ENCODE results near the gene GJB3.
"Not testable (repeated sequence)": the region's sequence is repeated elsewhere in the genome, so short reads cannot be mapped to it uniquely, and the experiment has no call there.

The GJB3 gene

DNA sequence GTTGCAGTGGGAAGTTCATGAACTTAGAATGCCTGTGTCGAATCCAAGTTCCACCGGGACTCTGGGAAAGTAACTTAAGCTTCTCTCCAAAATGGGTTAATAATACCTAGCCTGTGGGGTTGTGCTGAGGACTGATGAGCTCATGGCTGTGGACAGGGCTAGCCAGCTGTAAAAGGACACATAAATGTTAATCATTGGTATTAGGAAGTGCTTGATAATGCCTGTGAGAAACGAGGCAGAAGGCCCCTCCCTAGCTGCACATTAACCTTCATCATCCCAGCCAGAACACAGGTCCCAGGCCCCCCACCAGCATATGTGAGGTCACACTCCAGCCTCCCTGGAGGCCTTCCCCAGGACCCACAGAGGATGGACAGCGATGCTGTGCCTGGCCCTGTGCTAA is 22.3 kb upstream of the GJB3 start:
- Histone ChIP-seq H3K4me3 (no peak overlapping the region), H3K27ac (peak overlapping the region in 3 of 21 experiments; percentile 12 to 51 (median 16))

DNA sequence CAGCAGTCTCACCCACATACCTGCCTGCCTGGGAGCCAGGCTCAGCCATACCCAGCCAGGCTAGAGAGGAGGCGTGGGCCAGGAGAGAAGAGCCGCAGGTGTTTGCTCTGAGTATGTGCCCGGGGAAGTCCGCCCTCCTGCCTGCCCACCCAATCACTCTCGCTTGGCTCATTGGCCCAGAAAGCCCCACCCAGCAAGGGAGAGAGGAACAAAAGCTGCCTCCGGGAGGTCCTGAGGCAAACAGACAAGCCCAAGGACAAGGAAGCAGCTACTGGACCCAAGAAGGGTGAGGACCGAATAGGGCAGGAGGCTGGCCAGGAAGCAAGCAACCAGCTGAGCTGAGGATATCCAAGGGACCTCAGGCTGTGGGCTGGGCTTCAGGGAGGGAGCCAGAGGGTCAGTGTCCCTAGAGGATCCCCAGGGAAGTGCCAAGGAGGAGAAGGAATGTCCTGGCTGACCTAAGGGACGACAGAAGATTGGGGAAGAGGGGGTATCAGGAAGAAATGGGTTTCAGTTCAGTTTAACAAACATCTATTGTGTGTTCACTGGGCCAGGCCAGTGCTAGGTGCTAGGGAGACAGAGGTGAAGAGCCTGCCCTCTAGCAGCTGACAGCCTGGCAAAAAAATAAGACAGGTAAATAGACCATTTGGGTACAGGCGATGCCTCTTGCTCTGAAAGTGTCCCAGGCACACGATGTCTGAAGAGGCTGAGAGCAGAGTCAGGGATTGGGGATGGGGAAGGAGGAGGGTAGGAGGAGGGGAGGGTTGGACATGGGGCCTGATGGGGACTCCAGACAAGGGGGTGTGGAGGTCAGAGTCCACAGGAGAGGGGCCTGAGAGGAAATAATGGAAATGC is 21.3 kb upstream of the GJB3 start, which contains the start of gene GJB4:
GJB4 (plus strand) TSS at position 238 of the 855 bp plus-strand sequence. CDS start 1,515 bp downstream, outside the sequence.
- Histone ChIP-seq H3K27ac (peak within 1 kb of the TSS in 6 of 21 experiments; percentile 12 to 63 (median 46)), H3K4me3 (no peak within 1 kb of the TSS)

- Histone ChIP-seq H3K27ac (no peak overlapping the region), H3K4me3 (no peak overlapping the region)
Observed at GRCh38 chr1:34761176-34761761, 19.7 kb upstream of the GJB3 start.

- Histone ChIP-seq H3K27ac (peak overlapping the region in 1 of 21 experiments; percentile 38), H3K4me3 (no peak overlapping the region)
Observed at GRCh38 chr1:34761776-34762307, 19.2 kb upstream of the GJB3 start.

- Histone ChIP-seq H3K27ac (peak overlapping the region in 1 of 21 experiments; percentile 1), H3K4me3 (no peak overlapping the region)
Observed at GRCh38 chr1:34762474-34763141, 18.4 kb upstream of the GJB3 start.

DNA sequence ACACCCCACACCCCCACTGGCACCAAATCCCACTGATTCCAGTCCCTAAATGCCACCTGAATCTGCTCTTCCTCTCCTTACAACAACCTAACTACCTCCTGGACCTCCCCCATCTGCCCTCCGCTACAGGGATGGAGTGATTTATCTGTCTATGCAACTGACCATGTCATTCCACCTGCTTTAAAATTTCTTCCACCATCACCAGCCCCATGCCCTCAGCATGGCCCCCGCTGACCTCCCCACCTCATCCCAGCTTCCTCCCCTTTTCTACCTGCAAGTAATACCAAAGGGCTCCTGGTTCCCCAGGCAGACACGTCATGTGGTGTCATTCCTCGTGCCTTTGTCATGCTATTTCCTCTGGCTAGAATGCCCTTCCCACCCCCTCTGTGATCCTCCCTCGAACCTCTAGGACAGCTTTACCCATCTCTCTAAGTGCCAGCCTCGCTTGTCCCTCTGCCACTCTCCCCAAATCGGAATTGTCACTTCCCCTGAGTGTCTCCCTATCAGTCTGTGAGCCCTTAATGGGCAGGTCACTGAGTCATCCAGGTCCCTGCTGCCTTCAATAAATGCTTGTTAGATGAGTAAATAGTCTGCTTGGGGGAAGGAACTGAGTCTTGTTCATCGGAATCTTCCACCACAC is 17.8 kb upstream of the GJB3 start:
- H3K27ac ChIP-seq: peak overlapping the region in 3 of 21 experiments; percentile 34 to 57 (median 47)

GRCh38 chr1:34768856-34769255 is 12.2 kb upstream of the GJB3 start:
- Histone ChIP-seq H3K27ac (no peak overlapping the region), H3K4me3 (no peak overlapping the region)

More for the DNA sequence above, 17.8 kb upstream of the GJB3 start:
- H3K4me3 ChIP-seq: no peak overlapping the region

DNA sequence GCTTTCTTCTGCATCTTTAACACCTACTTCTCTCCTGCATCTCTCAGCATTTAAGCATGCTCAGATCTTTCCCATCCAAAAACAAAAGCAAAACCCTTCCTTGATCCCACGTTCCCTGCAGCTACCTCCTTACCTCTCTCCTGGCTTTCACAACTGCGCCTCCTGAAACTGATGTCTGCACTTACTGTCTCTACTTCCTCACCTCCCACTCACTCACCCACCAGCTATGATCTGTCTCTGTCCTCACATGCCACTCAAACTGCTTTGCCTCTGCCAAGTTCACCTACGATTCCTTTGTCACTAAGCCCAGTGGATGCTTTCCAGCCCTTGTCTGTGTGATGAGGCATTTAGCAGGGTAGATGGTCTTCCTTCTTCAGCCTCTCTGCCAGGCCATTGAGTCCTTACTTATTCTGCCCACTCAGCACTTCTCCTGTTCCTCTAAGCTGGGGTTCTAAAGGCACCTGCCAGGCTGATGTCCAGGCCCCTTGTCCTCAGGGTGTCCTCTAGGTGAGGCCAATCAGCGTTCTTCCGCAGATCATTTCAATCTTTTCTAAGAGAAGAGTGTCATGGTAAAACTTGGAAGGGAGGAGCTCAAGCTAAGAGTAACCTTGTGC is 10.0 kb upstream of the GJB3 start:
- Histone ChIP-seq H3K4me3 (no peak overlapping the region), H3K27ac (peak overlapping the region in 12 of 21 experiments; percentile 2 to 77 (median 60))

GRCh38 chr1:34771573-34772371 is 9.2 kb upstream of the GJB3 start:
- H3K4me3 ChIP-seq: no peak overlapping the region
- H3K27ac ChIP-seq: peak overlapping the region in 12 of 21 experiments; percentile 2 to 77 (median 60)

DNA sequence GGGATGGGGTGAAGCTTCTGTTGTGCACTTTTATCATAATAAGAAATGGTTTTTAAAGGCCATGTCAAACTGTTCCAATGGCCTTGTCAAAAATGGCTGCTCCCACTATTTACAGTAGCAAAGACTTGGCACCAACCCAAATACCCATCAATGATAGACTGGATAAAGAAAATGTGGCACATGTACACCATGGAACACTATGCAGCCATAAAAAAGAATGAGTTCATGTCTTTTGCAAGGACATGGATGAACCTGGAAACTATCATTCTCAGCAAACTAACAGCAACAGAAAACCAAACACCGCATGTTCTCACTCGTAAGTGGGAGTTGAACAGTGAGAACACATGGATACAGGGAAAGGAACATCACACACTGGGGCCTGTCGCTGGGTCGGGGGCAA is 7.9 kb upstream of the GJB3 start:
- not testable (repeated sequence) for H3K27ac ChIP-seq, H3K4me3 ChIP-seq

GRCh38 chr1:34774957-34775356 is 6.1 kb upstream of the GJB3 start:
- H3K27ac ChIP-seq: peak overlapping the region in 1 of 21 experiments; percentile 54
- H3K4me3 ChIP-seq: no peak overlapping the region

DNA sequence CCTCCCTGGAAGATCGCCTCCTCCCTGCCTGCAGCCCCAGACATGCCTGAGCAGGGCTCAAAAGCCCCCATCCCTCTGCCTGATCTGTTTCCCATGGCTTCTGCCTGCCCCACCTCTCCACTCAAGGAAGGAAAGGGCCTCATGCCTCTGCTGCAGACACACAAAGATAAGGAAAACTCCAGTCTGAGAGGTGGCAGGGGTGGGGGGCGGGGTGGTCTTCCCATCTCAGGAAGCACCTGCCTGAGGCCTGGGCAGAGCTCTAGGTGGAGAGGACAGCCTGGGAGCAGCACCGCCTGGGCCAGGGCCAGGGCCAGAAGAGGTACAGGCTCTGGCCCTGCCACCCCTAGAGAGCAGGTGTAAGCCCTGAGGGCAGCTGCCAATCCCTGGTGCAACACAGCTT is 4.1 kb upstream of the GJB3 start:
- H3K27ac ChIP-seq: peak overlapping the region in 7 of 21 experiments; percentile 32 to 66 (median 49)
- H3K4me3 ChIP-seq: no peak overlapping the region

- H3K4me3 ChIP-seq: no peak overlapping the region
- H3K27ac ChIP-seq: peak overlapping the region in 4 of 21 experiments; percentile 6 to 66 (median 51)
Observed at GRCh38 chr1:34777519-34778321, 3.3 kb upstream of the GJB3 start.

GRCh38 chr1:34778381-34778780 is 2.6 kb upstream of the GJB3 start:
- H3K27ac ChIP-seq: peak overlapping the region in 1 of 21 experiments; percentile 6
- H3K4me3 ChIP-seq: no peak overlapping the region

DNA sequence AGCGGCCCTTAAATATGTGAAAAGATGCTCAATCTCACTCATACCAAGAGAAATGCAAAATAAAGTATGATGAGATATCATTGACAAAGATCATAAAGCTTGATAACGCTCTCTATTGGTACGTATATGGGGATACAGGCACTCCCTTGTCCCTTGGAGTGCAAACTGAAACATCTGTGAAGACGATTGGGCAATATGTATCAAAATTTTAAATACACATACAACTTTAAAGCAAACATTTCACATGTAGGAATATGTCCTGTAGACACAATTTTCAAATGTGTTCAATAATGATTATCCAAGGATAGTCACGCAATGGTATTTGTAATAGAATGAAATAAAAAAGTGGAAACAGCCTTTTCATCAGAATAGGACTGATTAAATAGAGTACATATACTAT is 2.0 kb upstream of the GJB3 start:
- peak overlapping the region in 2 of 21 experiments; percentile 27 to 99 for H3K27ac ChIP-seq
- H3K4me3 ChIP-seq: no peak overlapping the region

DNA sequence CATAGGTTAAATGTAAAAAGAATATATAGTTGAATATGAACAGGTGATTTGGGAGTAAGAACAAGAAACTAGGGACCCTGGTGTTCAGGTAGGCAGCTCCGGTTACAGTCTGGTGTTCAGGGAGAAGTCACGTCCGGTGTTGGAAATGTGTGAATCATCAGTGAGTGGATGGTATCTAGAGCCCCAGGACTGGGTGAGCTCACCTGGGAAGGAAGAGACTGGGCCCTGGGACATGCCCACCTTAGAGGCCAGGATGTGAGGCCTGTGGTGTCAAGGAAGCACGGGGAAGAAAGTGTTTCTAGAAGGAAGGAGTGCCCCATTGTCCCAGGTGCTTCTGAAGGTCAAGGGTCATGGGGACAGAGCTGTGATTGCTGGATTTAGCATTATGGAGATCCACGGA is 1.5 kb upstream of the GJB3 start:
- H3K27ac ChIP-seq: peak overlapping the region in 7 of 21 experiments; percentile 12 to 99 (median 42)
- no peak overlapping the region for H3K4me3 ChIP-seq

DNA sequence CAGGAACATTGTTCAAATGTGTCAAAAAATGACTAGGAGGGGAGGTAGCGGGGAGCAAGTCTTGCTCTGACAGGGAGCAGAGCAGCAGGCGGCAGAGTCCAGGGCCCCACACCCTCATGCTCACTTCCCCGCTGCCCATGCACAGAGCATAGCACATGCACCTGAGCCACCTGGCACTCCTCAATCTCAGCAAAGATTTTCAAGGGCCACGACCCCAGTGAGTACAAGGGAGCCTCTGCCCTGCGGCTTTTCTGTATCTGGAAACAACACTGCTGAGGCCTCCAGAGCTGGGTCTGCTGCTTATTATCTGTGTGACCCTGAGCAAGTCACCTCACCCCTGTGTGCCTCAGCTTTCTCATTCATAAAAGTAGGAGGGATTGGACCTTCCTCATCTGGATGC is 1.1 kb upstream of the GJB3 start:
- peak overlapping the region in 10 of 21 experiments; percentile 12 to 99 (median 44) for H3K27ac ChIP-seq
- H3K4me3 ChIP-seq: no peak overlapping the region
